GM19193 (cell line): ENCODE measurements around the gene ZNF414.

Experiments
- POLR2A ChIP-seq: IDR thresholded peaks from 4 replicates; pipeline ENCODE4 v1.6.1; 2011; ENCODE audit not compliant: insufficient read depth, insufficient read length; ENCODE audit errors: extremely low read depth

Gene ZNF414

GRCh38 chr19:8485561-8486371, 28.2 kb downstream of the ZNF414 start:
- TF ChIP-seq POLR2A: no peak

GRCh38 chr19:8484331-8484894, 29.6 kb downstream of the ZNF414 start:
- TF ChIP-seq POLR2A: no peak

GRCh38 chr19:8483165-8483564, 30.8 kb downstream of the ZNF414 start:
- no peak for TF ChIP-seq POLR2A

- TF ChIP-seq POLR2A: no peak
These were observed 31.3 kb downstream of the ZNF414 start for GRCh38 chr19:8482696-8483095.

- TF ChIP-seq POLR2A: no peak
These were observed 32.4 kb downstream of the ZNF414 start for GRCh38 chr19:8481616-8482015.

GRCh38 chr19:8481201-8481600, 32.8 kb downstream of the ZNF414 start:
- no peak for TF ChIP-seq POLR2A

- no peak for TF ChIP-seq POLR2A
These were observed 35.4 kb downstream of the ZNF414 start for GRCh38 chr19:8478598-8478997.

- TF ChIP-seq POLR2A: no peak
These were observed 36.1 kb downstream of the ZNF414 start for GRCh38 chr19:8477889-8478288.

- no peak for TF ChIP-seq POLR2A
These were observed 37.4 kb downstream of the ZNF414 start for GRCh38 chr19:8476524-8476923.

GRCh38 chr19:8475005-8475404, 39.0 kb downstream of the ZNF414 start:
- no peak for TF ChIP-seq POLR2A

GRCh38 chr19:8473648-8474476, 40.1 kb downstream of the ZNF414 start:
- TF ChIP-seq POLR2A: no peak

- TF ChIP-seq POLR2A: no peak
These were observed 44.2 kb downstream of the ZNF414 start for GRCh38 chr19:8469613-8470368.

- no peak for TF ChIP-seq POLR2A
These were observed 45.1 kb downstream of the ZNF414 start for GRCh38 chr19:8468761-8469373.

GRCh38 chr19:8468124-8468523, 45.8 kb downstream of the ZNF414 start:
- no peak for TF ChIP-seq POLR2A
